GM19043 (cell line): ENCODE results near the gene SKA1.

Source experiments
- ATAC-seq: cut with Tn5 transposase; IDR thresholded peaks from one replicate; pipeline ENCODE4 v1.9.1; 2021; ENCODE audit warnings: low read depth; ENCODE audit not compliant: unreplicated experiment

Gene SKA1, protein sequence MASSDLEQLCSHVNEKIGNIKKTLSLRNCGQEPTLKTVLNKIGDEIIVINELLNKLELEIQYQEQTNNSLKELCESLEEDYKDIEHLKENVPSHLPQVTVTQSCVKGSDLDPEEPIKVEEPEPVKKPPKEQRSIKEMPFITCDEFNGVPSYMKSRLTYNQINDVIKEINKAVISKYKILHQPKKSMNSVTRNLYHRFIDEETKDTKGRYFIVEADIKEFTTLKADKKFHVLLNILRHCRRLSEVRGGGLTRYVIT

DNA sequence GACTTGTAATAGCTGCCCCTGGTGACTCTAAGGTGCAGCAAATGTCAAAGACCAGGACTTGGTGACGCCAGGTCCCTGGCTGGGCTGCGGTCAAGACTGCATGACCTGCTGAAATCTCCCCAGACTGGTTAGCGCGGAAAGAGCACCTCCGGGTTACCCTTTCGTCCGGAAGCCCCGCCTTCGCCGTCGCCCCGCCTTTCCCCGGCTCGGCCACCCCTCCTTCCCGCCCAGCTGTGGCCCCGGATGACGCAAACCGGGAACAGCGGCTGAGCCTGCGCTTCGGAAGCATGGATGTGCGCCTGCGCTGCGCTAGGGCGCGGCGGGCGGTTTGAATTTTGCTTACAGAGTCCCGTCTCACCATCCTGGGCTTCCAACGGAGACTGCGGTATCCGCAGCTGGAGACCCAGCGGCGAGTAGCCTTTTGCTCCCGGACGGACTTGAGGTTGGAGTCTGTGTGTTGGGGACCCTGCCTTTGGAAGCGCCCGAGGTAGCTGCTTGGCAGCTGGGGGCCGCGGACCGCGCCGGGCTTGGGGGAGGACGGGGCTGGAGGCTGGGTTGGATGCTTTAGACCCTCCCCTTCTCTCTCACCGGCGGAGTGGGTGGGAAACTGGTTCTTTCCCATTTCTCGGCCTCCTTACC lies at the start of gene SKA1:
Gene SKA1, plus strand, starts transcription at position 294 of the 639 bp plus-strand sequence. CDS start 785 bp downstream, outside the sequence.
- peak; percentile 92 for ATAC-seq

DNA sequence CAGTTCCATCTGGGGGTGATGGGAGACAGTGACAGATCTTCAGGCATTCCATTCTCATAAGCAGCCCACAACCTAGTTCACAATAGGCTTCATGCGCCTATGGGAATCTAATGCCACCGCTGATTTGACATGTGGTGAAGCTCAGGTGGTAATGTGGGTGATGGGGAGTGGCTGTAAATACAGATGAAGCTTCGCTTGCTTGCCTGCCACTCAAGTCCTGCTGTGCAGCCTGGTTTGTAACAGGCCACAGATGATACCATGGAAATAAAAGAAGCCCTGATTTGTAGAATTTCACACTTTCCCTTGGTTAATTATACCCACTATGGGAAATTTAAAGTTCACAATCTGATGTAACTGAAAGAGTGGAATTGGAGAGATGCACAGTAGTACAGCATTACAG lies 46.9 kb upstream of the SKA1 start:
- ATAC-seq = no peak

DNA sequence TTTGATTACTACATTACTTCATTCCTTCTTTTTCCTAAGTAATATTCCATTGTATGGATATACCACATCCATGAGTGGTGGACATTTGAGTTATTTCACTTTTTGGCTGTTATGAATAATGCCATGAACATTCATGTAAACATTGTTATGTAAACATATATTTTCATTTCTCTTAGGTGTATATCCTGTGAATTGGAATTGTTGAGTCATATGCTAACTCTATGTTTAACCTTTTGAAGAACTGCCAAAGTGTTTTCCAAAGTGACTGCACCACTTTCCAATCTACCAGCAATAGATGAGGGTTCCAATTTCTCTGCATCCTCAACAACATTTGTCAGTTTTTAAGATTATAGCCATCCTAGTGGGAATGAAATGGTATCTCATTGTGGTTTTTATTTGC lies 44.7 kb upstream of the SKA1 start:
- ATAC-seq = no peak

DNA sequence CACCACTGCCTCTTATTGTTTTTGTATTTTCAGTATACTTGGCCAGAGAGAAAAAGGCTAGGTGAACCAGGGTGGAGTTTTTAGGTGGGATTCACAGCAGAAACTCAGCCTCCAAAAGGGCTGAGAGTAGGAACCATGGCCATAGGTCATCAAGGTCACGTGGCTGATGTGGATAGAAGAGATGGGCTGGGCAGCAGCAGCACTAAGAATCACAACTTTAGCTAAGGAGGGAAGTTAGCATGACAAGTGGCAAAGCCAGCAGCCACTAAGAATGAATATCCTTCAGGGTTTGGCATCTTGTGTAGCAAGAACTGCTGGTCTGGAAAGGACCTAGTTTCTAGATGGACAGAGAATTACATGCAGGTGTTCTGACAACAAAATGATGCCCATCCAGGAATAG lies 43.2 kb upstream of the SKA1 start:
- ATAC-seq = no peak

DNA sequence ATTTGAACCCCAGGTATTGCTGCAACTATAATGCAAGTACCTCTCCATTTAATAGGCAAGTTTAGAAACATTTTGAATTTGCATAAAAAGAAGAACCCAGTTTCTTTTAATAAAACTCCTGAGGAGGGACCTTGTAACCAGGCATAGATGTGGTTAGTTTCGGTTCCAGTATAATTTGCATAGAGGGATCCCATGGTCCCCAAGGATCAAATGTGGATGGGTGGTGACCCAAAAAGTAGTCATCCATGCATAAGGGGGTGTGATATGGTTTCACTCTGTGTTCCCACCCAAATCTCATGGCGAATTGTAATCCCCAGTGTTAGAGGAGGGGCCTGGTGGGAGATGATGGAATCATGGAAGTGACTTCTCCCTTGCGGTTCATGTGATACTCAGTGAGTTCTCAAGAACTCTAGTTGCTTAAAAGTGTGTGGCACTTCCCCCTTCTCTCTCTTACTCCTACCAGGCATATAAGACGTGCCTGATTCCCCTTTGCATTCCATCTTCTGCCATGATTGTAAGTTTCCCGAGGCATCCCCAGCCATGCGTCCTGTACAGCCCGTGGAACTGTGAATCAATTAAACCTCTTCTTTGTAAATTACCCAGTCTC lies 40.2 kb upstream of the SKA1 start:
- peak; percentile 73 for ATAC-seq

DNA sequence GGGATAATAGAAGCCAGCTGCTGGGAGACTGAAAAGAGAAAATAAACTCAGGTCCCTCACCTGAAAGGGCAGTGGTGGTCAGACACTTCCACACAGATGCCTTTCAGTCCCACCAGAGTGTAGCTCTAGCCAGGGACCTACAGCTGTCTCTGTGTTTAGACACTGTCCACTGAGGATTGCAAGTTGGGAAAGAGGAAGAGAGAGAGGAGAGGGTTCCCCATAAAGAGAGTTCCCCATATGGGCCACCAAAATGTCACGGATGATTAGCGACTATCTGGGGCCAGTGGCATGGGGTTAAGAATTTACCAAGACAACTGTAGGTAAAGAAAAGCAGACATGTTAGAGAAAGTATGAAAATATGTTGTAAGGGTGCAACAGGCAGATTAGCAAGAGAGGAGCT lies 36.7 kb upstream of the SKA1 start:
- no peak for ATAC-seq

DNA sequence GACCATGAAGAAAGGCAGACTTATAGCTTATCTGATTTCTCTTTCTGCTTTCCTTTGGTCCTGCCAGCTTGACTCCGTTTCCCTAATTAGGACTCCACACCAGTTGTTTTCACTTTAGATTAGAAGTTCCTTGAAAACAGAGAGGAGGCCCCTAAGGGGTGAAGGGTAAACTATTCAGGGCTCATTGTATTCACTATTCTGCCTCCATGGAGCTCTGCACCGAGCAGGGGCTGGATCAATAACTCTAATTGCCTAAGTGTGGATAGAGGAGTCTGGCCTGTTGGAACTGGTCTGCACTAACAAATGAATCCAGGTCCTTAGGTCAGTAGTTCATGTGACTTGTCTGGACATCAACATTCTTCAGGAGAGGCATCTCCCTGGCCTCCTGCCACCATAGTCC lies 36.1 kb upstream of the SKA1 start:
- no peak for ATAC-seq

DNA sequence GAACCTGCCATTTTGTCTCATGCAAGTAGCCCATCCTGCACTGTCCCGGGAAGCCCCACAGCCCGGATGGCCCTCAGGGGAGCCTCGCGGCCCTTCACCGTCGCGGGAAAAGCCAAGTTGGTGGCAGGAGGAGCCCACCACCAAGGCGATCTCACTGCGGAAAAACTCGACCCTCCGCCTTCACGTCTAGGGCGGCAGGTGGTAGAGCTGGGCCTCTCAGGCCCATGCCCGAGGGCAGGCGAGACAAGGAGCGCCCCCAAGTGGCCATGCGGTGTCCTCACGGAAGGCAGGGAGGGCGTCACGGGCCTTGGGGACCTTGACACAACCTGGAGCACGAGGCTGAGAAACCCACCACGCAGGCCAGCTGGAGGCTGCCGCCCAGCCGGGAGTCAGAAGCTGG lies 34.8 kb upstream of the SKA1 start:
- ATAC-seq = no peak

DNA sequence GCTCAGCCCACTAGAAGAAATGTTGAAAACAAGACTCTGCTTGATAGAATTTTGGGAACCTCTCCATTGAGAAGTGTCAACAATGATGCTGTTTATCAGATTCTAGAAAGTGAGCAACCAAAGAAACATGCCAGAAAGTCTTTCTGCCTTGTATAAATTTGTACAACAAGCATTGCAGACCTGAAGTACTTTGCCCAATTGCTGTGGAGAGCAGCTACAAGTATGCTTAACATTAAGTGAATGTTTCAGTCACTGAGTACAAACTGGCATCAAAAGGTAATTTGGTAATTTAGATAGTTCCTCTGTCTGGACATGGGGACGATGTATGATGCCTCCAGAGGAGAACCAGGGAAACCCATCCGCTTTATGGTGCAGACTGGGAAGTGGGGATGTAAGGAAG lies 33.4 kb upstream of the SKA1 start:
- no peak for ATAC-seq

DNA sequence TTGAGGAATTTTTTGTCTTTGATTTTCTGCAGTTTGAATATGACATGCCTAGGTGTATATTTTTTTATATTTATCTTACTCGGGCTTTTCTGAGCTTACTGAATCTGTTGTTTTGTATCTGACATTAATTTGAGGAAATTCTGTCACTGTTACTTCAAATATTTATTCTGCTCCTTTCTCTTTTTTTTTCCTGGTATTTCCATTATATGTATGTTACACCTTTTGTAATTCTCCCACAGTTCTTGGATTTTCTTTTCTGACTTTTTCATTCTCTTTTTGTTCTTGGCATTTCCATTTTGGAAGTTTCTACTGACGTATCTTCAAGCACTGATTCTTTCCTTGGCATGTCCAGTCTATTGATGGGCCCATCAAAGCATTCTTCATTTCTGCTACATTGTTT lies 24.1 kb upstream of the SKA1 start:
- ATAC-seq = no peak

DNA sequence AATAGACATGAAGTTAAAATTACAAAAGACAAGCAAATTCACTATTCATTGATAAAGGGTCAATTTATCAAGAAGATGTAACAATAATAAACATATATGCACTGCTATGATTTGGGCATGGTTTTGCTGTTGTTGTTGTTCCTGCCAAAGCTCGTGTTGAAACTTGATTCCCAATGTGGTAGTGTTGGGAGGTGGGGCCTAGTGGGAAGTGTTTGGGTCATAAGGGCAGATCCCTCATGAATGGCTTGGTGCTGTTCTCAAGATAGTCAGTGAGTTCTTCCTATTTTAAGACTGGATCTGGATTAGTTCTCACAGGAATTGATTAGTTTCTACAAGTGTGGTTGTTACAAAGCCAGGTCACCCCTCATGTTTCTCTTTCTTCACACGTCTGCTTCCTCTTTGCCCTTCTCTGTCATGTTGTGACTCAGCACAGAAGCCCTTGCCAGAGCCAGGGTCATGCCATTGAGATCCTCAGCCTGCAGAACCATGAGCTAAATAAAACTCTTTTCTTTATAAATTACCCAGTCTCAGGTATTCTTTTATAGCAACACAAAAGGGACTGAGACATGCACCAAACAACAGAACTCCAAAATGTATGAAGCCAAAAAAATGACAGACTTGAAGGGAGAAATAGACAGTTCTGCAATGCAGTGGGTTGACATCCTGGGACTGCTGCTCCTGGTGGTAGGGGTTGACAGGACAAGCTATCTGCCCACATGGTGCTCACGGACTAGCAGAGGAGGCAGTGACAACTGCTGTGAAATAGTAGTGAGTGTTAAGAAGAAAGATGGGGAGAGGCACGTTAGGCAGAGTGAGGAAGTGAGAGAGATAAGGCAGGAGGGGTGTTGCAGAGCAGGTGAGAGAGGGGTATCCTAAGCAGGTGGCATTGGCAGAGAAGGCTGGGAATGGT lies 18.6 kb upstream of the SKA1 start:
- ATAC-seq = peak; percentile 69

DNA sequence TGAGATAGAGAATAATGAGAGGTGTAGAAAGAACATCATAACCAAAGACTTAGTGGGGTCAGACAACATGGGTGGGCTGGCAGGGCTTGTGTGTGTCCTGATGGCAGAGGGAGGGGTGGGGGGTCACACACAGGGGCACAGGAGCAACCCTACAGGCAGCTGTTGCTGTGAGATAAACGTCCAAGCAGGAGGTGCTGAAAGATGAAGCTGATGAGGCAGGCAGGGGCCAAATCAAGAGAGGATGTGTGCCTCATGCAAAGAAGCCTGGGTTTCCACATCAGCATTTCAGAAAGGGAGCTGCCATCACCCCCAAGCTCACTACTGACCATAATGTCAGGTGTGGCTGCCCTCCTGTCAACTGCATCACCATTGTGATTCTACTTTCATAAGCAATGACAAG lies 16.0 kb upstream of the SKA1 start:
- ATAC-seq = no peak

DNA sequence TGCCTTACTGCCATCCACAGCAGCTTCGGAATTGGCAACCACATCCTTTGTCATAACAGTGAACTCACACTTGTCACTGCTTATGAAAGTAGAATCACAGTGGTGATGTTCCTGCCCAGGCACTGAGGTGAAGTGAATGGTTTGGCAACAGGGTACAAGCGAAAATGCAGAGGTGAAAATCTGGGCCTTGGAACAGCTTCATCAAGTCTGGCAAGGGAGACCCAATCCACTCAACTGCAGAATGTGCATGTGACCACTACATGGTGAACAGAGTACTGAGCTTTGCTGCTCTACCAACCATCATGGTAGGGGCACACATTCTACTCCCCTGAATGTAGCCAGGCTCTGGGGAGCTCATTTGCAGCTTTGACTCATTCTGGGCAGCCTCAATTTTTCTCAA lies 15.0 kb upstream of the SKA1 start:
- no peak for ATAC-seq

DNA sequence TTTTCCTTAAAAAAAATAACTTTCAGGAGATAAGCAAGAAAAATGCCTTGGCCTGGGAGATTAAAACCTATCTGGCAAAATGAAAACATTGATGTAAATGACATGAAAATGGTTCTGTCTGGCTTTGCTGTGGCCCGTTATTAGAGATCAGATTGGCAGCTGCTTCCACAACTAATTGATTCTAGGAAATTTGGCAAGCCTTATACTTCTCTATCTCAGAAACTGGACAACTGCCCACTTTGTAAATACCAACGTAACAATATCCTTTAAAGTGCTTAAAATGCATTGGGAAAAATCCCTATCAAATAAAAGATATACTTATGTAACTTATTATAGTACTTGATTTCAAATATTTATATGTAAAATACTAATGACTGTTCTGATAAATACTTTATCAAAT lies 14.2 kb upstream of the SKA1 start:
- no peak for ATAC-seq

DNA sequence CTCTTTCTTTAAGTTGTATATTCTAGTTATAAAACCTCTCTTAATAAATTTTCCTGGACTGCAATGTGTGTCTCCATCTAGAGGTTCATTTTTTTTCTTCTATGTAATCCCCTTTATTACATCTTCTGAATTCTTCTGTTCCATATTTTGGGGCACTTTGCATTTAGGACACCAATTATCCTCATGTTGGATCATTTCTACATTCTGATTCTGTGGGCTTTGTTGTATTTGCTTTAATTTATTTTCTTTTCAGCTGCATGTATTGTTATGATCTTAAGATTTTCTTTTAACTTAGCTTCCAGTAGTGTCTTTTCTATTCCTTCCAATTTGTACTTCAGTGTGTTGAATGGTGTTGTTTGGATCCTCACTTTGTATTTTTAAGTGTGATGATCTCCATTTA lies 5.2 kb upstream of the SKA1 start:
- ATAC-seq = no peak

DNA sequence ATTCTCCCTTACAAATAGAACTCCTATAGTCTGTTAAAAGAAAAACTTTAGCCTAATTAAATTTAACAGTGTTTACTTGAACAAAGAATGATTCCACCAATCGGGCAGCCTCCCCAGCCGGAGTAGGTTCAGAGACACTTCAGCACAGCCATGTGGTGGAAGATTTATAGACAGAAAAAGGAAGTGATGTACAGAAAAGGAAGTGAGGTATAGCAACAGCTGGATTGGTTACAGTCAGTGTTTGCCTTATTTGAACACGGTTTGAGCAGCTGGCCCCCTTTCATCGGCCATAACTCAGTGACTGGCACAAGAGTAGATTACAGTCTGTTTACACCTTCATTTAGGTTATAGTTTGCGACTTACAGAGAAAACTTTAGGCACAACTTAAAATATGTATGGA lies 2.1 kb upstream of the SKA1 start:
- ATAC-seq = no peak

DNA sequence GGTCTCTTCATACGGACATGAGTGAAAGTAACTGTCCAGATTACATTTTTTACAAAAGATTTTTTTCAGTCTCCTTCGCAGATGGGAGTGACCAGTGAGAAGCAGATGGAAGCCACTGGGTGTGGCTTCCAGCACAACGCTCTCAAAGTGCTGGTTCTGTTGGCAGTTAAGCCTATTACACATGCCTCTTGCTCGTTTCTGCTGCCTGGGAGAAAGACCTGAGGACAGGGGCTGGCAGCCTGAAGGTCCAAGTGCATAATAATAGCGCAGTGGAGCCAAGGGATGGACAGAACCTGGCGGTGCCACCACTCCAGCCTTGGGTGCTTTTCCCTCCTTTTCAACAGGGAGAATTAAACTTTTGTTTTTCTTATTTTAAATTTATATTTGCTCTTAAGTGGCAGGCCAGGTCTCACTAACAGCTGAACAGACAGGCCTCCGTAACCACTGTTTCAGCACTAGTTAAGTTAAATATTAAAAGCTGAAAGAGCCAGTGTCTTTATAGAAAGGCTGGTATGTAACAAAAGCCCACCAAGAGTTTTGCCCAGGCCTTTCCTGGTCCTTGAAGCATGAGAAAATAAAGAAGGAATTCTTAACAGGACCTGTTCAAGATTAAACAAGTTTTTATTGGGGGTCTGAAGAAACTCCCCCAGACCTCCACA lies 1.2 kb upstream of the SKA1 start:
- ATAC-seq = no peak

DNA sequence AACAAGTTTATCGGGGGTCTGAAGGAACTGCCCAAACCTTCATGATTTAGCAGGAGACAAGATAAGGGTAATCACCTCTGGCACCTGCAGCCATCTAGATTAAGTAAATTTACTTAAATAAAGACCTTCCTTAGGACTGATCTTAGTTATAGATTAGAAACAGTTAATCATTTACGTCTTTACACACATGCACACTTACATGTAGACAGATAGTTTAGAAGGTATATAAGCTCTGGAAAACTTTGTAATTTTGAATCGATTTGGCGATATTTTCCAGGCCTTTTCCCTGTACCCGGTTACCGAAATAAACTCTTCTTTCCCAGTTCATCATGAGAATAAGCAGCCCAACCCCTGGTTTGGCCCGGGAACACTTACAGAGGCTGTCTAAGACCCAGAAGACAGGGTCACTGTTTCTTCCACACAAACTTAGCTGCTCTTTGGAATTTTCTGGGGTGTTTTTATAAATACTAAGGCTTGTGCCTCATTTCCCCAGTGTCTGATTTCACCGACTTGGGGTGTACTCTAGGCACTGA lies 560 bp upstream of the SKA1 start:
- ATAC-seq = no peak

DNA sequence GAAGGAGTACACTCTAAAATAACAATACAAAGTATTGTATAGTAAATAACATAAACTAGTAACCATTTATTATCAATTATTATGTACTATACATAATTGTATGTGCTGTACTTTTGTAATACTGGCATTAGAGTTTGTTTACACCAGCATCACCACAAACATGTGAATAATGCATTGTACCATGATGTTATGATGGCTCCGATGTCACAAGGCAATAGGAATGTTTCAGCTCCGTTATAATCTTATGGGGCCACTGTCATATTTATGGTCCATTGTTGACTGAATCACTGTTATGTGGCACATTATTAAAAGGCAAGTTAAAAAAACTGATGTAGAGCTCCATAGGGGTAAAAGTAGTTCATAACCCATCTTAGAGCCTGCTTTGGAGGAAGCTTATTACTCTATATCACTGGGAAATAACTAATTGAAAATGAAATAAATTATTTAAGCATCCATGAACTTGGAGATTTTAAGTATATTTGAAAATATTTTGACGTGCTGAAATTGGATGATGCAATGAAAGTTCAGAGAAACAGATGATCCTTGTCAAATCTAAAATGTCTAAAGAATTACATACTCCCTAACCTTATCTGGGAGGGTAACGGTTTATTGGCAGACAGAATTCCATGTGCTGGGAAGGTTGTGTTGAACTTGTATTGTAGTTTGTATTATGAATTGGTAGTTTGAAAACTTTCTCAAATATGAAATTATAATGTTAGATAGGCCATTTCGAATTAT lies 2.4 kb downstream of the SKA1 start:
- no peak for ATAC-seq

DNA sequence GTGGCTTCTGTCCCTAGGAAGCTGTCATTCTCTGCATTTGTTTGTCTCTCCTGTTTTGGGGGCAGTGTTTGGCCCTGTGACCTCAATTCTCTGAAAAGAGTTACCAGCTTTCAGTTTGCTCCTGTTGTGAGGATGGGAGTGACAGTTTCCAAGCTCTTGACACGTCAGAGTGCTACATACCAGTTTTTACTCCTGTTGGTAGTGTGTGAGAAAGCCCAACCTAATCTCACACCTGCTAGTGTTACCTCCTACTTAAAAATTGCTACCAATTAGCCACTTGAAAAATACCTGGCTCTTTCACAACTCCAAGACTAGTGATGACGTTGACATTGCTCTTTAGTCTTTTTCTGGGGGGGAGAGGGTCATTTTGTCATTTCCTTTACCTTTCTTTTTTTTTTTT lies 14.1 kb downstream of the SKA1 start:
- no peak for ATAC-seq
